WTC11 (cell line): ENCODE measurements around the gene CCL26.

Experiments used
- ESRRA ChIP-seq: sonication (generic); formaldehyde crosslinking; IDR thresholded peaks from 2 replicates; pipeline ENCODE4 v1.8.1; 2022; ENCODE audit warnings: mild to moderate bottlenecking, missing genetic modification reagents, borderline replicate concordance
- GABPB1 ChIP-seq: sonication (generic); formaldehyde crosslinking; IDR thresholded peaks from 2 replicates; pipeline ENCODE4 v1.8.1; 2023; ENCODE audit warnings: mild to moderate bottlenecking, missing genetic modification reagents
- RELA ChIP-seq: sonication (generic); formaldehyde crosslinking; IDR thresholded peaks from 2 replicates; pipeline ENCODE4 v1.8.1; 2022; ENCODE audit warnings: missing genetic modification reagents, mild to moderate bottlenecking, borderline replicate concordance
- SMAD3 ChIP-seq: sonication (generic); formaldehyde crosslinking; IDR thresholded peaks from 2 replicates; pipeline ENCODE4 v1.8.0; 2022; ENCODE audit warnings: missing genetic modification reagents, mild to moderate bottlenecking, borderline replicate concordance
- SP1 ChIP-seq: sonication (generic); formaldehyde crosslinking; conservative IDR thresholded peaks from 2 replicates; pipeline ENCODE4 v1.8.1; 2022; ENCODE audit warnings: missing genetic modification reagents
- TEAD1 ChIP-seq: sonication (generic); formaldehyde crosslinking; IDR thresholded peaks from 2 replicates; pipeline ENCODE4 v1.8.0; 2022; ENCODE audit warnings: mild to moderate bottlenecking, missing genetic modification reagents
- TF ChIP-seq, protein P1 (sequence below): sonication (generic); formaldehyde crosslinking; IDR thresholded peaks from 2 replicates; pipeline ENCODE4 v1.8.1; 2023; ENCODE audit warnings: mild to moderate bottlenecking, missing genetic modification reagents, moderate library complexity
- TF ChIP-seq, protein P2 (sequence below): sonication (generic); formaldehyde crosslinking; IDR thresholded peaks from 2 replicates; pipeline ENCODE4 v1.8.1; 2023; ENCODE audit warnings: mild to moderate bottlenecking, moderate library complexity, missing genetic modification reagents
- TF ChIP-seq, protein P3 (sequence below): fragments of 200-600 bp; IDR thresholded peaks from 2 replicates; pipeline ENCODE4 v1.8.0; 2022; ENCODE audit warnings: antibody characterized with exemption

DNA sequence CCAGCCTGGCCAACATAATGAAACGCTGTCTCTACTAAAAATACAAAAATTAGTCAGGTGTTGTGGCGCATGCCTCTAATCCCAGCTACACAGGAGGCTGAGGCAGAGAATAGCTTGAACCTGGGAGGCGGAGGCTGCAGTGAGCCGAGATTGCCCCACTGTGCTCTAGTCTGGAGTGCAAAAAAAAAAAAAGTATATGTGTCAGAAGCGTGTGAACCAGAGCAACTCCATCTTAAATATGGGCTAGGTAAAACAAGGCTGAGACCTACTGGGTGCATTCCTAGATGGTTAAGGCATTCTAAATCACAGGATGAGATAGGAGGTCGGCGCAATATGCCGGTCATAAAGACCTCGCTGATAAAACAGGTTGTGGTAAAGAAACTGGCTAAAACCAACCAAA, 35.4 kb upstream of the CCL26 start:
- TF ChIP-seq SP1 (CRISPR knock-in tag) = no peak
- TF ChIP-seq, protein P1, sequence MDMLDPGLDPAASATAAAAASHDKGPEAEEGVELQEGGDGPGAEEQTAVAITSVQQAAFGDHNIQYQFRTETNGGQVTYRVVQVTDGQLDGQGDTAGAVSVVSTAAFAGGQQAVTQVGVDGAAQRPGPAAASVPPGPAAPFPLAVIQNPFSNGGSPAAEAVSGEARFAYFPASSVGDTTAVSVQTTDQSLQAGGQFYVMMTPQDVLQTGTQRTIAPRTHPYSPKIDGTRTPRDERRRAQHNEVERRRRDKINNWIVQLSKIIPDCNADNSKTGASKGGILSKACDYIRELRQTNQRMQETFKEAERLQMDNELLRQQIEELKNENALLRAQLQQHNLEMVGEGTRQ (CRISPR knock-in tag) = no peak
- TF ChIP-seq, protein P2, sequence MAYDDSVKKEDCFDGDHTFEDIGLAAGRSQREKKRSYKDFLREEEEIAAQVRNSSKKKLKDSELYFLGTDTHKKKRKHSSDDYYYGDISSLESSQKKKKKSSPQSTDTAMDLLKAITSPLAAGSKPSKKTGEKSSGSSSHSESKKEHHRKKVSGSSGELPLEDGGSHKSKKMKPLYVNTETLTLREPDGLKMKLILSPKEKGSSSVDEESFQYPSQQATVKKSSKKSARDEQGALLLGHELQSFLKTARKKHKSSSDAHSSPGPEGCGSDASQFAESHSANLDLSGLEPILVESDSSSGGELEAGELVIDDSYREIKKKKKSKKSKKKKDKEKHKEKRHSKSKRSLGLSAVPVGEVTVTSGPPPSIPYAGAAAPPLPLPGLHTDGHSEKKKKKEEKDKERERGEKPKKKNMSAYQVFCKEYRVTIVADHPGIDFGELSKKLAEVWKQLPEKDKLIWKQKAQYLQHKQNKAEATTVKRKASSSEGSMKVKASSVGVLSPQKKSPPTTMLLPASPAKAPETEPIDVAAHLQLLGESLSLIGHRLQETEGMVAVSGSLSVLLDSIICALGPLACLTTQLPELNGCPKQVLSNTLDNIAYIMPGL (CRISPR knock-in tag) = no peak
- TF ChIP-seq, protein P3, sequence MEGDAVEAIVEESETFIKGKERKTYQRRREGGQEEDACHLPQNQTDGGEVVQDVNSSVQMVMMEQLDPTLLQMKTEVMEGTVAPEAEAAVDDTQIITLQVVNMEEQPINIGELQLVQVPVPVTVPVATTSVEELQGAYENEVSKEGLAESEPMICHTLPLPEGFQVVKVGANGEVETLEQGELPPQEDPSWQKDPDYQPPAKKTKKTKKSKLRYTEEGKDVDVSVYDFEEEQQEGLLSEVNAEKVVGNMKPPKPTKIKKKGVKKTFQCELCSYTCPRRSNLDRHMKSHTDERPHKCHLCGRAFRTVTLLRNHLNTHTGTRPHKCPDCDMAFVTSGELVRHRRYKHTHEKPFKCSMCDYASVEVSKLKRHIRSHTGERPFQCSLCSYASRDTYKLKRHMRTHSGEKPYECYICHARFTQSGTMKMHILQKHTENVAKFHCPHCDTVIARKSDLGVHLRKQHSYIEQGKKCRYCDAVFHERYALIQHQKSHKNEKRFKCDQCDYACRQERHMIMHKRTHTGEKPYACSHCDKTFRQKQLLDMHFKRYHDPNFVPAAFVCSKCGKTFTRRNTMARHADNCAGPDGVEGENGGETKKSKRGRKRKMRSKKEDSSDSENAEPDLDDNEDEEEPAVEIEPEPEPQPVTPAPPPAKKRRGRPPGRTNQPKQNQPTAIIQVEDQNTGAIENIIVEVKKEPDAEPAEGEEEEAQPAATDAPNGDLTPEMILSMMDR = no peak
- TF ChIP-seq TEAD1 (CRISPR knock-in tag) = no peak
- TF ChIP-seq ESRRA = no peak
- no peak for TF ChIP-seq SMAD3 (CRISPR knock-in tag)
- no peak for TF ChIP-seq RELA (CRISPR knock-in tag)
- TF ChIP-seq GABPB1 = no peak
